HCT116 (cell line): ENCODE data around the gene CIAO2B. TPM values are rescaled to one million over a fixed set of nuclear protein-coding genes. Genes with fewer than 3 reads are reported as not detected.

Experiments
- ATAC-seq: fragments of 200-7000 bp; cut with Tn5 transposase; 2 replicates; pipeline ENCODE4 v1.9.1; 2020; ENCODE audit warnings: mild to moderate bottlenecking, moderate library complexity
- BruUV-seq: library from RNA; stranded (reverse); fragments of 400-500 nt; replicated peaks from 2 replicates; lab custom pipeline; 2021; lab: Mats Ljungman, UMichigan
- CTCF ChIA-PET: fragments of 300-600 bp; sonication (Branson Sonifier 250); formaldehyde crosslinking; loops from one replicate; lab custom pipeline; 2021; ENCODE audit warnings: antibody characterized with exemption; lab: Charles Lee
- POLR2A ChIA-PET: fragments of 300-600, 350-600 bp; sonication (Branson Sonifier 250); formaldehyde crosslinking; loops from one replicate; lab custom pipeline; 2021; ENCODE audit warnings: antibody characterized with exemption; lab: Charles Lee
- RAD21 ChIA-PET, 2 experiments: fragments of 300-600 bp; sonication (Branson Sonifier 250); formaldehyde crosslinking; loops; one replicate each; lab custom pipeline; 2023; ENCODE audit warnings: low total read pairs in 2 of 2; ENCODE audit not compliant: uncharacterized antibody in 2 of 2, unreplicated experiment in 2 of 2, low non-redundant PET in 1 of 2; lab: Charles Lee
- DNase-seq: peaks from one replicate; pipeline ENCODE4 v3.0.0-alpha.2; 2010; ENCODE audit warnings: low read depth, low spot score
- H2AFZ ChIP-seq: fragments of 200-600 bp; shearing (Covaris generic), sonication (generic); 2 replicates; pipeline ENCODE4 v1.6.1; 2017; ENCODE audit warnings: low read depth, mixed run types, mixed read lengths, antibody characterized with exemption, low read length; ENCODE audit not compliant: poor library complexity, severe bottlenecking
- H3K27ac ChIP-seq: 2 replicates; pipeline ENCODE4 v1.5.1; 2012; ENCODE audit warnings: low read depth, low read length
- H3K27me3 ChIP-seq: fragments of 200-600 bp; sonication (generic); 2 replicates; pipeline ENCODE4 v1.6.1; 2016; ENCODE audit warnings: mixed run types, low read length, mixed read lengths; ENCODE audit not compliant: insufficient read depth
- H3K36me3 ChIP-seq, 2 experiments: fragments of 200-500 bp in 1 of 2; fragments of 200-600 bp in 1 of 2; sonication (Bioruptor generic) in 1 of 2; sonication (generic) in 1 of 2; 2 replicates each; pipeline versions ENCODE4 v1.5.1 to v1.6.1; 2014 to 2016; ENCODE audit warnings: low read length in 2 of 2, inconsistent platforms in 1 of 2, mixed read lengths in 1 of 2, mixed run types in 1 of 2; ENCODE audit not compliant: insufficient read depth in 2 of 2, control insufficient read depth in 1 of 2
- H3K4me1 ChIP-seq, 2 experiments: fragments of 200-600 bp in 1 of 2; sonication (generic) in 1 of 2; 2 replicates each; pipeline versions ENCODE4 v1.5.1 to v1.6.1; 2012 to 2017; ENCODE audit warnings: low read length in 2 of 2, inconsistent platforms in 1 of 2, mild to moderate bottlenecking in 1 of 2, mixed read lengths in 1 of 2, mixed run types in 1 of 2, moderate library complexity in 1 of 2; ENCODE audit not compliant: insufficient read depth in 2 of 2, control insufficient read depth in 1 of 2
- H3K4me2 ChIP-seq: fragments of 200-600 bp; sonication (generic); 2 replicates; pipeline ENCODE4 v1.6.1; 2017; ENCODE audit warnings: mixed run types, low read length, mixed read lengths
- H3K4me3 ChIP-seq, 2 experiments: fragments of 200-600 bp in 1 of 2; sonication (generic) in 1 of 2; replicated peaks in 1 of 2; 2 replicates each; pipeline ENCODE4 v1.5.1; 2011 to 2016; ENCODE audit warnings: low read length in 2 of 2, control low read depth in 1 of 2, low read depth in 1 of 2, mild to moderate bottlenecking in 1 of 2, mixed read lengths in 1 of 2, mixed run types in 1 of 2
- H3K79me2 ChIP-seq: fragments of 200-600 bp; sonication (generic); 2 replicates; pipeline ENCODE4 v1.6.1; 2017; ENCODE audit warnings: mild to moderate bottlenecking, mixed run types, low read length, moderate library complexity, mixed read lengths; ENCODE audit not compliant: insufficient read depth
- H3K9ac ChIP-seq: fragments of 200-600 bp; sonication (generic); 2 replicates; pipeline ENCODE4 v1.6.1; 2016; ENCODE audit warnings: low read length, mixed read lengths
- H3K9me2 ChIP-seq: fragments of 200-600 bp; sonication (generic), shearing (Covaris generic); 2 replicates; pipeline ENCODE4 v1.6.1; 2017; ENCODE audit warnings: mixed run types, mild to moderate bottlenecking, moderate library complexity; ENCODE audit not compliant: insufficient read depth
- H3K9me3 ChIP-seq, 2 experiments: fragments of 200-500 bp in 1 of 2; fragments of 200-600 bp in 1 of 2; sonication (Bioruptor generic) in 1 of 2; sonication (generic) in 1 of 2; 2 replicates each; pipeline ENCODE4 v1.6.1; 2014 to 2017; ENCODE audit warnings: low read length in 2 of 2, mixed read lengths in 2 of 2, inconsistent platforms in 1 of 2, low read depth in 1 of 2, mild to moderate bottlenecking in 1 of 2, mixed run types in 1 of 2, moderate library complexity in 1 of 2; ENCODE audit not compliant: control insufficient read depth in 1 of 2, insufficient read depth in 1 of 2
- H4K20me1 ChIP-seq: fragments of 200-600 bp; sonication (generic), shearing (Covaris generic); 2 replicates; pipeline ENCODE4 v1.6.1; 2017; ENCODE audit warnings: mixed run types, mild to moderate bottlenecking, moderate library complexity; ENCODE audit not compliant: insufficient read depth
- ATF3 ChIP-seq: IDR thresholded peaks from 2 replicates; pipeline ENCODE4 v1.6.1; 2012
- CTCF ChIP-seq, 3 experiments: fragments of 200-600 bp in 1 of 3; sonication (generic) in 1 of 3; IDR thresholded peaks in 2 of 3; conservative IDR thresholded peaks in 1 of 3; 2 replicates each; pipeline ENCODE4 v1.5.1; 2012 to 2017; ENCODE audit warnings: low read depth in 2 of 3, low read length in 2 of 3, antibody characterized with exemption in 1 of 3, borderline replicate concordance in 1 of 3, control low read depth in 1 of 3, mild to moderate bottlenecking in 1 of 3, mixed read lengths in 1 of 3, mixed run types in 1 of 3, moderate library complexity in 1 of 3; ENCODE audit not compliant: insufficient read depth in 1 of 3
- EZH2 ChIP-seq: fragments of 200-600 bp; sonication (generic); IDR thresholded peaks from 2 replicates; pipeline ENCODE4 v1.6.1; 2017; ENCODE audit warnings: antibody characterized with exemption, mixed run types
- EZH2phosphoT487 ChIP-seq: fragments of 200-600 bp; IDR thresholded peaks from 2 replicates; pipeline ENCODE4 v1.6.1; 2018; ENCODE audit warnings: antibody characterized with exemption, borderline replicate concordance
- FOSL1 ChIP-seq: IDR thresholded peaks from 2 replicates; pipeline ENCODE4 v1.6.1; 2012; ENCODE audit warnings: low read depth
- MAX ChIP-seq: IDR thresholded peaks from 2 replicates; pipeline ENCODE4 v1.6.1; 2012
- POLR2AphosphoS5 ChIP-seq: IDR thresholded peaks from 2 replicates; pipeline ENCODE4 v1.6.1; 2011; ENCODE audit warnings: mild to moderate bottlenecking, low read depth, low read length, moderate library complexity
- RAD21 ChIP-seq: IDR thresholded peaks from 2 replicates; pipeline ENCODE4 v1.6.1; 2012; ENCODE audit warnings: low read depth, mild to moderate bottlenecking
- REST ChIP-seq: IDR thresholded peaks from 2 replicates; pipeline ENCODE4 v1.6.1; 2012; ENCODE audit warnings: low read depth
- SIN3A ChIP-seq: IDR thresholded peaks from 2 replicates; pipeline ENCODE4 v1.6.1; 2012; ENCODE audit warnings: low read depth
- SP1 ChIP-seq: IDR thresholded peaks from 2 replicates; pipeline ENCODE4 v1.6.1; 2012; ENCODE audit warnings: low read depth
- YY1 ChIP-seq: IDR thresholded peaks from 2 replicates; pipeline ENCODE4 v1.6.1; 2011; ENCODE audit warnings: low read length, low read depth, moderate library complexity, mild to moderate bottlenecking; ENCODE audit not compliant: insufficient replicate concordance; ENCODE audit errors: extremely low read depth
- ZBTB33 ChIP-seq: IDR thresholded peaks from 2 replicates; pipeline ENCODE4 v1.6.1; 2011; ENCODE audit warnings: mild to moderate bottlenecking, low read length, moderate library complexity; ENCODE audit not compliant: insufficient replicate concordance; ENCODE audit errors: extremely low read depth
- intact Hi-C: fragments of 100-400 bp; cut with micrococcal nuclease; formaldehyde crosslinking; loops from 2 replicates; pipeline ENCODE4 v1.10.0; 2022
- total RNA-seq: library from RNA; stranded (reverse); gene quantifications from one replicate; pipeline ENCODE4 v1.2.1, GENCODE V29; 2021; ENCODE audit not compliant: unreplicated experiment

The CIAO2B gene
- total RNA-seq, 1 experiment from 2014 or later: 113 TPM

GRCh38 chr16:66918803-66919568, 15.2 kb downstream of the CIAO2B start, which contains the start of gene CDH16:
TSS of gene CDH16 (minus strand) at chr16:66918885. CDS start at chr16:66918065, 820 bp downstream.
- CTCF ChIA-PET: interaction anchor here (1.1 to 1.4 kb wide), 3 partner anchors 9 to 46 kb away, joined by 3 to 5 read pairs (median 4); no protein-coding TSS in a partner anchor
- BruUV-seq: no TSS peak
- Histone ChIP-seq H3K27ac (no peak within 1 kb of the TSS), H3K9me3 (no peaks in the 10 kb centered on the region), H3K79me2 (no peaks in the 10 kb centered on the region), H3K27me3 (no peaks in the 10 kb centered on the region), H3K36me3 (no peaks in the 10 kb centered on the region), H2AFZ (no peak within 1 kb of the TSS), H3K4me3 (no peak within 1 kb of the TSS), H4K20me1 (no peaks in the 10 kb centered on the region), H3K9me2 (no peaks in the 10 kb centered on the region), H3K4me2 (no peak within 1 kb of the TSS), H3K9ac (no peak within 1 kb of the TSS), H3K4me1 (no peaks in the 10 kb centered on the region)
- DNase-seq (no peak), ATAC-seq (no peak)
- intact Hi-C loops: no loop called here
- RAD21 ChIA-PET: no interaction called here
- POLR2A ChIA-PET: interaction anchor here (1.2 kb wide), 1 partner anchor 9 kb away, joined by 3 read pairs; no protein-coding TSS in a partner anchor
- TF ChIP-seq RAD21: no peak
- no peak for TF ChIP-seq POLR2AphosphoS5
- TF ChIP-seq REST: no peak
- TF ChIP-seq YY1: no peak
- no peak for TF ChIP-seq SP1
- no peak for TF ChIP-seq FOSL1
- no peak for TF ChIP-seq ZBTB33
- no peak for TF ChIP-seq CTCF (IDR thresholded peaks at IDR 0.05 in 2 of 3, conservative IDR thresholded peaks at IDR 0.05 in 1 of 3; ENCODE audit: borderline replicate concordance in 1 of 3, insufficient read depth in 1 of 3, low read depth in 2 of 3, low read length in 2 of 3)
- no peak for TF ChIP-seq MAX
- TF ChIP-seq ATF3: no peak
- no peak for TF ChIP-seq SIN3A
- TF ChIP-seq EZH2phosphoT487: no peak
- no peak for TF ChIP-seq EZH2
